Fibroblast of lung (primary cell): Measurements from ENCODE around the gene POLA1.

ENCODE experiments used
- CTCF ChIP-seq, 2 donors: IDR thresholded peaks in 1 of 2; conservative IDR thresholded peaks in 1 of 2; 1 replicate in 1 of 2; 2 replicates in 1 of 2; pipeline ENCODE4 v1.5.1; 2011 to 2012; ENCODE audit warnings: low read length in 2 of 2, control low read depth in 1 of 2, inconsistent platforms in 1 of 2, low read depth in 1 of 2, mild to moderate bottlenecking in 1 of 2
- EZH2 ChIP-seq: IDR thresholded peaks from 2 replicates; pipeline ENCODE4 v1.5.1; 2012; ENCODE audit warnings: low read length, control low read depth, mild to moderate bottlenecking; ENCODE audit errors: missing control alignments

DNA sequence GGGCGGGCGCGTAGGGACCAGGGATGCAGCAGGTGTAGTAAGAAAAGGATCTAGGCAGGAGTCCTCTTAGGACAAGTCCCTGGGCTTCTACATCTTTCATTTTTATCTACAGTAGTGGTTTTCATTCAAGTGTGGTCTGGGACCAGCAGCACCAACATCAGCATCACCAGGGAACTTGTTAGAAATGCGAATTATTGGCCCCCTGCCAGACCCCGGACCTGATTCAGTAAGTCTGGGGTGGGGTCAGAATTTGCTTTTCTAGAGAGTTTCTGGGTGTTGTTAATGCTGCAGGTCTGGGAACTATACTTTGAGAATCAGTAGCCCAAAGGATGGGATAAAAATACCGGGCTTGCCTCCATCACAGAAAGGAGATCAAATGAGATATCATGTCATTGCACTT lies 45.2 kb upstream of the POLA1 start:
- TF ChIP-seq CTCF (conservative IDR thresholded peaks at IDR 0.05 in 1 of 2, IDR thresholded peaks at IDR 0.05 in 1 of 2; ENCODE audit: low read depth in 1 of 2, low read length in 2 of 2) (no peak), EZH2 (no peak)
